DMS 273 (cell line): ENCODE measurements around the gene PTPRA.
A peak's percentile ranks its signal among the peaks of the same experiment; 100 is the strongest.
"Not testable (repeated sequence)": the region's sequence is repeated elsewhere in the genome, so short reads cannot be mapped to it uniquely, and the experiment has no call there.

Source experiments
- DNase-seq: peaks from one replicate; lab custom pipeline; 2025; ENCODE audit not compliant: unreplicated experiment; lab: John Stamatoyannopoulos, UW

Gene PTPRA

GRCh38 chr20:2873010-2873746, at the start of gene PTPRA:
PTPRA (plus strand) TSS chr20:2873481; CDS start chr20:2964278, 90,797 bp downstream.
- DNase-seq = peak; percentile 97

- DNase-seq = no peak
Observed at GRCh38 chr20:2825761-2826160, 47.5 kb upstream of the PTPRA start.

- no peak for DNase-seq
Observed at GRCh38 chr20:2826655-2827054, 46.6 kb upstream of the PTPRA start.

GRCh38 chr20:2829376-2829775, 43.9 kb upstream of the PTPRA start:
- DNase-seq = no peak

GRCh38 chr20:2831206-2831605, 42.1 kb upstream of the PTPRA start:
- DNase-seq = not testable (repeated sequence)

- no peak for DNase-seq
Observed at GRCh38 chr20:2833761-2834160, 39.5 kb upstream of the PTPRA start.

- DNase-seq = no peak
Observed at GRCh38 chr20:2834401-2835110, 38.7 kb upstream of the PTPRA start.

GRCh38 chr20:2835331-2835796, 37.9 kb upstream of the PTPRA start:
- DNase-seq = no peak

GRCh38 chr20:2836035-2836434, 37.2 kb upstream of the PTPRA start:
- no peak for DNase-seq

- DNase-seq = no peak
Observed at GRCh38 chr20:2837221-2837960, 35.9 kb upstream of the PTPRA start.

GRCh38 chr20:2838170-2838797, 35.0 kb upstream of the PTPRA start:
- no peak for DNase-seq

GRCh38 chr20:2838847-2839671, 34.2 kb upstream of the PTPRA start:
- no peak for DNase-seq

GRCh38 chr20:2839732-2840137, 33.5 kb upstream of the PTPRA start:
- no peak for DNase-seq

- peak; percentile 95 for DNase-seq
Observed at GRCh38 chr20:2840138-2840966, 32.9 kb upstream of the PTPRA start, which contains the start of the genes PCED1A and VPS16. PCED1A (minus strand) TSS chr20:2840655; CDS start chr20:2839912, 743 bp downstream. VPS16 (plus strand) TSS chr20:2840745; CDS start chr20:2840775, 30 bp downstream.

GRCh38 chr20:2840967-2841531, 32.2 kb upstream of the PTPRA start:
- peak; percentile 66 for DNase-seq

- no peak for DNase-seq
Observed at GRCh38 chr20:2845607-2846006, 27.7 kb upstream of the PTPRA start.

GRCh38 chr20:2846698-2847097, 26.6 kb upstream of the PTPRA start:
- no peak for DNase-seq

- no peak for DNase-seq
Observed at GRCh38 chr20:2847802-2848201, 25.5 kb upstream of the PTPRA start.

GRCh38 chr20:2849529-2849928, 23.8 kb upstream of the PTPRA start:
- no peak for DNase-seq
